HUES48 (cell line): ENCODE data around the gene PAK6.

Experiments
- H3K27ac ChIP-seq: one replicate; pipeline ENCODE4 v1.7.0; 2013; ENCODE audit warnings: low read depth, low read length, inconsistent platforms
- H3K27me3 ChIP-seq: 2 replicates; pipeline ENCODE4 v1.6.1; 2013; ENCODE audit warnings: mild to moderate bottlenecking, low read length; ENCODE audit not compliant: control insufficient read depth, insufficient read depth
- H3K36me3 ChIP-seq: 2 replicates; pipeline ENCODE4 v1.6.1; 2013; ENCODE audit warnings: low read length; ENCODE audit not compliant: control insufficient read depth, insufficient read depth
- H3K4me1 ChIP-seq: 2 replicates; pipeline ENCODE4 v1.6.1; 2013; ENCODE audit warnings: mild to moderate bottlenecking, low read length; ENCODE audit not compliant: control insufficient read depth, insufficient read depth
- H3K4me3 ChIP-seq: 2 replicates; pipeline ENCODE4 v1.5.1; 2013; ENCODE audit warnings: mild to moderate bottlenecking, low read depth, low read length
- H3K9ac ChIP-seq: 2 replicates; pipeline ENCODE4 v1.6.1; 2013; ENCODE audit warnings: mild to moderate bottlenecking, low read depth, low read length, moderate library complexity
- H3K9me3 ChIP-seq: 2 replicates; pipeline ENCODE4 v1.6.1; 2013; ENCODE audit warnings: low read length; ENCODE audit not compliant: control insufficient read depth, insufficient read depth

Gene PAK6

GRCh38 chr15:40271685-40272484, 33.0 kb downstream of the PAK6 start:
- H3K27me3 ChIP-seq, result no peaks in the 10 kb centered on the region
- H3K4me1 ChIP-seq, result peaks cover 5% of the 10 kb centered on the region; the same call in 1 of the 2 replicates
- no peaks in the 10 kb centered on the region; the same call in 1 of the 2 replicates for H3K36me3 ChIP-seq
- no peaks in the 10 kb centered on the region for H3K9me3 ChIP-seq
- no peak overlapping the region for H3K9ac ChIP-seq
- H3K4me3 ChIP-seq, result no peak overlapping the region
- no peak overlapping the region for H3K27ac ChIP-seq

GRCh38 chr15:40272485-40273056, 33.7 kb downstream of the PAK6 start:
- H3K4me1 ChIP-seq, result peaks cover 4% of the 10 kb centered on the region; the same call in 1 of the 2 replicates
- H3K4me3 ChIP-seq, result no peak overlapping the region
- no peak overlapping the region for H3K27ac ChIP-seq
- H3K9me3 ChIP-seq, result no peaks in the 10 kb centered on the region
- no peaks in the 10 kb centered on the region for H3K27me3 ChIP-seq
- H3K36me3 ChIP-seq, result no peaks in the 10 kb centered on the region; the same call in 1 of the 2 replicates
- H3K9ac ChIP-seq, result no peak overlapping the region

GRCh38 chr15:40273428-40273827, 34.6 kb downstream of the PAK6 start:
- Histone ChIP-seq H3K36me3 (no peaks in the 10 kb centered on the region; the same call in 1 of the 2 replicates), H3K4me3 (no peak overlapping the region), H3K27me3 (peaks cover 3% of the 10 kb centered on the region; the same call in 1 of the 2 replicates), H3K9ac (no peak overlapping the region), H3K9me3 (no peaks in the 10 kb centered on the region), H3K4me1 (no peaks in the 10 kb centered on the region), H3K27ac (no peak overlapping the region)

DNA sequence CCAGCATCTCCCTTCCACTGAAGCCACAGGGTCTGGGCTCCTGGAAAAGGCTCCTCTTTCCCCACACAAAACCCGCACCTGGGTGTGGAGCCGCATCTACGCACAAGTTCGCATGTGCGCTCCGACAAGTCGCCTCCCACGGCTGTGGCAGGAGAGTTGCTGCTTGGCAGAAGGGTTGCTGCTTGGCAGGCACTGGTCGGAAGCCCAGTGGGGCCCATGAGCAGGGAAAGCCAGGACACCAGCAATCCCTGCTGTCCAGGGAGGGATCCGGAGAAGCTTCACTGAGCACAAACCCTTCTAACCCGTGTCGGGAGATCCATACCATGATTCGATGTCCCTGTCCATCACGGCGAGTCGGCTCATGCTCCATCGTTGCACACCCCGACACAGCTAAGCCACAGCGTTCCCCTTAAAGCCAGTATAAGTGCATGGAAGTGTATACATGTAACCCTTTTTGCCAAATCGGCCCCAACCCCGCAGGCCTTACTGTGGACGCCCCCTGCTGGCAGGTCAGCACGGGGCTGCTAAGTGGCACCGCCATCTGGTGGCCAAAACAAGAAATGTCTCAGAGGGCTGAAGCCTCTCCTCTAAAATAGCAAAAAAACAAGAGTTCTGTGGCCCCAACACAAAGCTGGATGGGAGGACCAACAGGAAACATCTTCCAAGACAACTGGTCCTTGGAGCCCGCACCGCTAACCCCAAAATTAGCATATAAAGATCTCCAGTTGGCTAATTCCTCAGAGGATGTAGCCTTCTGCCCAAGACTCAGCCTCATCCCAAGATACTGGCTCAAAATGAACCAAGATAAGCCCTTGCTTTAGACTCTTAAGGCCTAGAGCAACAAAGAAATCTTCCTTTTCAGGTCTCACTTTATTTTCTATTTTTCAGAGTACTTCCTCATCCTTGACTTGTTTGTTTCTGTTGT, 35.7 kb downstream of the PAK6 start:
- H3K4me3 ChIP-seq, result no peak overlapping the region
- H3K9ac ChIP-seq, result no peak overlapping the region
- no peaks in the 10 kb centered on the region; the same call in 1 of the 2 replicates for H3K36me3 ChIP-seq
- 0 out of 2 replicates have a peak, but pooled peaks cover 9% of the 10 kb centered on the region for H3K4me1 ChIP-seq
- no peaks in the 10 kb centered on the region for H3K9me3 ChIP-seq
- no peak overlapping the region for H3K27ac ChIP-seq
- peaks cover 12% of the 10 kb centered on the region for H3K27me3 ChIP-seq

- Histone ChIP-seq H3K9me3 (no peaks in the 10 kb centered on the region), H3K4me3 (no peak overlapping the region), H3K27ac (no peak overlapping the region), H3K27me3 (peaks cover 20% of the 10 kb centered on the region), H3K36me3 (no peaks in the 10 kb centered on the region; the same call in 1 of the 2 replicates), H3K9ac (no peak overlapping the region), H3K4me1 (peaks cover 16% of the 10 kb centered on the region)
Observed at GRCh38 chr15:40275523-40275922, 36.7 kb downstream of the PAK6 start.

DNA sequence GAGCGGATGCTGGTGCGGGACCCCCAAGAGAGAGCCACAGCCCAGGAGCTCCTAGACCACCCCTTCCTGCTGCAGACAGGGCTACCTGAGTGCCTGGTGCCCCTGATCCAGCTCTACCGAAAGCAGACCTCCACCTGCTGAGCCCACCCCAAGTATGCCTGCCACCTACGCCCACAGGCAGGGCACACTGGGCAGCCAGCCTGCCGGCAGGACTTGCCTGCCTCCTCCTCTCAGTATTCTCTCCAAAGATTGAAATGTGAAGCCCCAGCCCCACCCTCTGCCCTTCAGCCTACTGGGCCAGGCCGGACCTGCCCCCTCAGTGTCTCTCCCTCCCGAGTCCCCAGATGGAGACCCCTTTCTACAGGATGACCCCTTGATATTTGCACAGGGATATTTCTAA, 37.1 kb downstream of the PAK6 start:
- no peaks in the 10 kb centered on the region for H3K9me3 ChIP-seq
- H3K9ac ChIP-seq, result no peak overlapping the region
- peaks cover 25% of the 10 kb centered on the region for H3K27me3 ChIP-seq
- H3K4me3 ChIP-seq, result no peak overlapping the region
- H3K36me3 ChIP-seq, result no peaks in the 10 kb centered on the region; the same call in 1 of the 2 replicates
- no peak overlapping the region for H3K27ac ChIP-seq
- peaks cover 20% of the 10 kb centered on the region for H3K4me1 ChIP-seq

DNA sequence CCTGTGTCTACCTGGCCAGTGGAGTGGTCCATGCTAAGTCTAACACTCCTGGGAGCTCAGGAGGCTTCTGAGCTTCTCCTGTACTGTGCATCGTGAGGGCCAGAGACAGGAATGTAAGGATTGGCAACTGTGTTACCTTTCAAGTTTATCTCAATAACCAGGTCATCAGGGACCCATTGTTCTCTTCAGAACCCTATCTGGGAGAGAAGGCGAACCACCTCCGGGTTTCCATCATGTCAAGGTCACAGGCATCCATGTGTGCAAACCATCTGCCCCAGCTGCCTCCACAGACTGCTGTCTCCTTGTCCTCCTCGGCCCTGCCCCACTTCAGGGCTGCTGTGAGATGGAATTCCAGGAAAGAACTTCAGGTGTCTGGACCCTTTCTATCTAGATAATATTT, 38.1 kb downstream of the PAK6 start:
- Histone ChIP-seq H3K9ac (no peak overlapping the region), H3K4me3 (no peak overlapping the region), H3K27me3 (peaks cover 34% of the 10 kb centered on the region), H3K36me3 (no peaks in the 10 kb centered on the region; the same call in 1 of the 2 replicates), H3K4me1 (peaks cover 27% of the 10 kb centered on the region), H3K9me3 (no peaks in the 10 kb centered on the region), H3K27ac (no peak overlapping the region)

GRCh38 chr15:40277471-40277870, 38.6 kb downstream of the PAK6 start:
- H3K4me3 ChIP-seq, result no peak overlapping the region
- no peak overlapping the region for H3K27ac ChIP-seq
- peaks cover 40% of the 10 kb centered on the region for H3K27me3 ChIP-seq
- no peaks in the 10 kb centered on the region; the same call in 1 of the 2 replicates for H3K36me3 ChIP-seq
- H3K9me3 ChIP-seq, result no peaks in the 10 kb centered on the region
- no peak overlapping the region for H3K9ac ChIP-seq
- H3K4me1 ChIP-seq, result peaks cover 27% of the 10 kb centered on the region

DNA sequence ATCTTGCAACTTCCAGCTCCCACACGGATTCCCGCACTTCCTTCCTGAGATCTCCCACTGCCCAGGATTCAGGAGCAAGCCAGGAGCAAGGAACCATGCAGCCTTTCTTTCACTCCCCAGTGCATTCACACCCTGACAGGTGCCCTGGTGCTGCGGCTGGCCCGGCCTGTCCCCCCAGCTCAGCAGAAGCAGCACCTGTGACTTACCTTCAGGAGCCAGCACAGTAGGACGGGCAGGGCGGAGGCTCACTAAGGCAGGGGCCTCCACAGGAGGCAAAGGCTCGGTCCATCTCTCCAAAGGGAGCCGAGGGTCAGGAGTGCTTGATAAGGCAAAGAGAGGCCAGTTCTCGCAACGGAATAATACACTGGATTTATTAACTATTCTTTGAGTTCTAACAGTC, 39.2 kb downstream of the PAK6 start:
- Histone ChIP-seq H3K27me3 (peaks cover 45% of the 10 kb centered on the region), H3K27ac (no peak overlapping the region), H3K36me3 (no peaks in the 10 kb centered on the region)

DNA sequence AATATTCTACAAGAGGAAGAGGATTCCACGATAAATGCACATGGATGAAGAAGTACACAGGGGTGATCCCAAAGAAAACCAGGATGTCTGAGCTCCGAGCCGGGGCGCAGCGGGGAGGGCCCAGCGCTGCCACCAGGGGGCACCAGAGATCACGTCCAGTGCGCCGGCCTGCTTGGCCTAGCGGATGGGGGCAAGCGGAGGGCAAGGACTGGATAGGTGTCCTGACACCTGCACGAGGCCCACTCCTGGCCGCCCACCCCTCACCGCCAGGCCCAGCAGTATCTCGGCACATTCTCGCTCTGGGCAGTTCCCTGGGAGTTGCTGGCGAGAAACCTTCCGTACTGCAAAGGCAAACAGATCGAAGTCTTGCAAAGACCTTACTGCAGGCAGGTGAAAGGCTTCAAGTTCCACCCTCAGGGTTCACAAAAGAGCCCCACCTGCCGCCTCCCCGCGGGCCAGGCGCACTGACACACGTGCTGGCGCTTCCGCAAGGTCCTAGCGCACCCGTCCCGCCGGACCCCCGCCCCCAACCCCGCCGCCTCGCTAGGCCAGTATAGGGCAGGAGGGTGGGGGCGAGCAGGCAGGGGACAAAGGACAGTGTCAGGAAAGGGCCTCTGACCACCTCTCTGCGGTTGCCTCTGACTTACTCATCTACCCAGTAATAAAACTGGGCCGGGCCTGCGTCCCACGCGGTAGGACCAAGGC, 40.7 kb downstream of the PAK6 start:
- peaks cover 34% of the 10 kb centered on the region for H3K4me1 ChIP-seq
- H3K9me3 ChIP-seq, result no peaks in the 10 kb centered on the region
- no peak overlapping the region for H3K27ac ChIP-seq
- no peak overlapping the region for H3K9ac ChIP-seq
- H3K36me3 ChIP-seq, result no peaks in the 10 kb centered on the region
- H3K4me3 ChIP-seq, result peak overlapping the region; percentile 46
- H3K27me3 ChIP-seq, result peaks cover 61% of the 10 kb centered on the region

More for the DNA sequence above, 39.2 kb downstream of the PAK6 start:
- Histone ChIP-seq H3K9ac (no peak overlapping the region), H3K4me1 (peaks cover 27% of the 10 kb centered on the region), H3K4me3 (no peak overlapping the region), H3K9me3 (no peaks in the 10 kb centered on the region)
